GM12872 (cell line): ENCODE measurements around the gene RASL11B.

Experiments
- TF ChIP-seq, protein P1 (sequence below): IDR thresholded peaks from 3 replicates; pipeline ENCODE4 v1.5.1; 2011; ENCODE audit warnings: low read depth, mild to moderate bottlenecking, low read length, moderate library complexity; ENCODE audit not compliant: insufficient read depth

Gene RASL11B

DNA sequence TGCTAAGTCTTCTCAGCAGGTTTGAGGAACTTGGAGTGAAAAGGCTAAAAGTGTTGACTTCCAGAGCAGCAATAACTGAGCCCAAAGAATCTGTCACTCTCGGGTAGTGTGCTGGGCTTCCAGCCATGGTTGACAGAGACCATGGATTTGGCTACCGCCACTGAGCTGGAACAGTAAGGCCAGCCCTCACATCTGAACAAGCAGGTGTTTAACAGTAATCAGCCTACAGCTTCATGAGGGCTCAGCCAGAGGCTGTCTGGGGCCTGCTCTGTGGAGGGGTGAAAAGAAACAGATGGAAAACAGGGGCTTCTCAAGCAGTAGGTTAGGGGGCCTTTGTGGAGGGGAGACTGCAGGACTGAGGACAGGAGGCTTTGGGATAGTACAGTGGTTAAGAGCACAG lies 14.9 kb downstream of the RASL11B start:
- TF ChIP-seq, protein P1, sequence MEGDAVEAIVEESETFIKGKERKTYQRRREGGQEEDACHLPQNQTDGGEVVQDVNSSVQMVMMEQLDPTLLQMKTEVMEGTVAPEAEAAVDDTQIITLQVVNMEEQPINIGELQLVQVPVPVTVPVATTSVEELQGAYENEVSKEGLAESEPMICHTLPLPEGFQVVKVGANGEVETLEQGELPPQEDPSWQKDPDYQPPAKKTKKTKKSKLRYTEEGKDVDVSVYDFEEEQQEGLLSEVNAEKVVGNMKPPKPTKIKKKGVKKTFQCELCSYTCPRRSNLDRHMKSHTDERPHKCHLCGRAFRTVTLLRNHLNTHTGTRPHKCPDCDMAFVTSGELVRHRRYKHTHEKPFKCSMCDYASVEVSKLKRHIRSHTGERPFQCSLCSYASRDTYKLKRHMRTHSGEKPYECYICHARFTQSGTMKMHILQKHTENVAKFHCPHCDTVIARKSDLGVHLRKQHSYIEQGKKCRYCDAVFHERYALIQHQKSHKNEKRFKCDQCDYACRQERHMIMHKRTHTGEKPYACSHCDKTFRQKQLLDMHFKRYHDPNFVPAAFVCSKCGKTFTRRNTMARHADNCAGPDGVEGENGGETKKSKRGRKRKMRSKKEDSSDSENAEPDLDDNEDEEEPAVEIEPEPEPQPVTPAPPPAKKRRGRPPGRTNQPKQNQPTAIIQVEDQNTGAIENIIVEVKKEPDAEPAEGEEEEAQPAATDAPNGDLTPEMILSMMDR, result no peak

DNA sequence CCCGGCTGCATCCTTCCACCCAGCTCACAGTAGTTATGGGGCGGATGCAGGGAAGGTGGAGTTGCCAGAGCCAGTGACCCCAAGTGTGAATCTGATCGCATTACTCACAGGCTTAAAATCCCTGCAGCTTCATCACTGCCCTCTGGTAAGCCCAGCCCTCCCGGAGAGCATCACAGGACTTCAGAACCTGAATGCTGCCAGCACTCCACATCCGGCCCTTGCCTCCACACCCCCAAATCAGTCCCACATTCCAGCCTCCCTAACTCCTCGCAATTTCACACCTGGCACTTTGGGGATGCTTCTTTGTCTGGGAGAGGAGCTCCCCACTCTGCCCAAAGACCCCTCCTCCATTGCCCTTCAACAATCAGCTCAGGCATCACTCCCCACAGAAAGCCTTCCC lies 15.6 kb downstream of the RASL11B start:
- TF ChIP-seq, protein P1, result no peak

GRCh38 chr4:52879471-52879870 lies 17.4 kb downstream of the RASL11B start:
- TF ChIP-seq, protein P1, result no peak

DNA sequence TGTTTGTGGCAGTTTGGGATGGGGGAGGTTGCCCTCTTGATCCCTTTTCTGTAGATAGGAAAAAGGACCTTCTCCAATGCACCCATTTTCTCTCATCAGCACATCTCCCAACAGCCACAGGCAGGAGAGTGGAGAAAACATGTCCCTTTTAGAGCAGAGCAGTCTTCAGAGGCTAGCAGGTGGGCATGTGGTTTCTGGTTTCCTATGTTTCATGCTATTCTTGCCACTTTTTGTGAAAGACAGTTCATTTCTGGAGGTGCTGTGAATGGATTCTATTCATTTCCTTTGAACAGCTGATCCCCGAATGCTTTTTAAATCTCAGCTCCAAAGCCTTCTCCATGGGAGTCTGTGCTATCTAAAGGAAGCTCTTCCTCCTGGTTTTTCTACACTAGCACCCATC lies 18.9 kb downstream of the RASL11B start:
- TF ChIP-seq, protein P1, result no peak

- TF ChIP-seq, protein P1, result no peak
Measured at GRCh38 chr4:52883183-52883621, 21.1 kb downstream of the RASL11B start.

DNA sequence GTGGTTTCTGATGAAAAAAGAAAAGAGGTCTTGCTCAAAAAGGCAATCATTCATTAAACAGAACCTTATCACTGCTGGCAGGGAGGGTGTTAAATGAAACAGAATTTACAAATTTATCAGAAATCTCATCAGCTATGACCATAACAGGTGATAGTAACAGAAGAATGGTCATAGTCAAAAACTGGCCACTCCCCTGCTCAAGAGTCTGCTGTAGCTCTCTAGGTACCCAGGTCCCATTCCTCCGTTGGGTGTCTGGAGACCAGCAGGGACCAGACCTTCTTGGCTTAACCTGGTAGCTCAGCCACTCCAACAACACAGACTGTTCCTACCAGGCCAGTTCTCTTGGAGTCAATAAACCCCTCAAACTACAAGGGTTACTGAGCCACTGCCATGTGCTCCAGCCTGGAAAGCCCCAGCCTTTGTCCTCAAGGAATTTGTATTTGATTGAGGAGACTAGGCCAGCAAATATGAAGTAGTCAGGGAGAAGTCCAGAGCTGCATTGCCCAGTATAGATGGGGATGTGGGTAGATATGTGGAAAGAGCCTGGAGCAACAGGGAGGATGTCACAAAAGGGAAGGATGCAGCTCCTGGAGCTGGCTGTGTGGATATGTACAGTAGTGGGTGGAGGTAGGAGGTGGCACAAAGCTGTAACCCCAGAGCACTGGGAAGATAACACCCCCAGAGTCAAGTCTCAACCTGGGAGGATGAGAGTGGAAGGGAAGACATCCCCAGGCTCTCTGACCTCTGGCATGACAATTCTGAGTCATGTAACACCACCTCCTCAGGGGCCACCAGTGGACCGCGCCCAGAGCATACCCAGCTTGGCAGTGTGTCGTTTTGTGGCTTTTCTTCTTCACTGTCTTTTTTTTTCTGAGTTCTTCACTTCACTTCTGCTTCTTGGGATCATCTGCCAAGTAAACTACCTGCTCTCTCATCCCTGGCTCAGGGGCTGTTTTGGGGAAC lies 21.9 kb downstream of the RASL11B start:
- TF ChIP-seq, protein P1, result no peak

DNA sequence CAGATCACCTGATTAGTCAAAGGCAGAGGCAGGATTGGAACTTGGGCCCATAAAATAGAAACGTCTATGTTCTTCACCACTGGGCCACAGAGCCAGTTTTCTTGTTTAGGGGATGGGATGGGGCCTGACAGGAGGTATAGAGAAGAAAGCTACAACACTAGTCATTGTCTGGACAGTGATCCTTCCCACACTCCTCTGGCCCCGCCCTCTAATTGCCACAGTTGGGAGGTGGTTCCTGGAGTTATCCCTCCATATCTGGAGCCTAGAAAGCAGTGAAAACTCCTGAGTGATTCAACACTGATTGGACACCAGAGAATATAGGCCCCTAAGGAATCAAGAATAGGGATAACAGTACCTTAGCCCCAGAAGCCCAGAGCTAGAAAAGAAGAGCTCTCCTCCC lies 22.9 kb downstream of the RASL11B start:
- TF ChIP-seq, protein P1, result no peak
